HepG2 (cell line): ENCODE results near the gene IQCE. TPM values are rescaled to one million over a fixed set of nuclear protein-coding genes. Genes with fewer than 3 reads are reported as not detected.
A peak's percentile ranks its signal among the peaks of the same experiment; 100 is the strongest.

Experiments used
- ATF5 ChIP-seq: sonication (generic); formaldehyde crosslinking; IDR thresholded peaks from 2 replicates; pipeline ENCODE4 v1.4.0; 2020; ENCODE audit warnings: mild to moderate bottlenecking, low read depth, missing genetic modification reagents
- BORCS8-MEF2B ChIP-seq: sonication (generic); formaldehyde crosslinking; IDR thresholded peaks from 2 replicates; pipeline ENCODE4 v1.8.0; 2022; ENCODE audit warnings: mild to moderate bottlenecking, missing genetic modification reagents
- BRF2 ChIP-seq: sonication (generic); formaldehyde crosslinking; IDR thresholded peaks from 2 replicates; pipeline ENCODE4 v1.8.1; 2022; ENCODE audit warnings: mild to moderate bottlenecking, missing genetic modification reagents
- CBFB ChIP-seq: sonication (generic); formaldehyde crosslinking; IDR thresholded peaks from 2 replicates; pipeline ENCODE4 v1.4.0; 2020; ENCODE audit warnings: missing genetic modification reagents
- CHD4 ChIP-seq: fragments of 200-600 bp; sonication (generic); IDR thresholded peaks from 2 replicates; pipeline ENCODE4 v1.7.0; 2017; ENCODE audit warnings: mild to moderate bottlenecking, low read length, borderline replicate concordance
- E2F5 ChIP-seq: sonication (generic); formaldehyde crosslinking; conservative IDR thresholded peaks from 2 replicates; pipeline ENCODE4 v1.4.0; 2020; ENCODE audit warnings: missing genetic modification reagents
- EHMT2 ChIP-seq: fragments of 200-600 bp; sonication (generic); IDR thresholded peaks from 2 replicates; pipeline ENCODE4 v1.7.0; 2017; ENCODE audit warnings: antibody characterized with exemption, low read depth, low read length, borderline replicate concordance
- KDM4B ChIP-seq: sonication (generic); formaldehyde crosslinking; IDR thresholded peaks from 2 replicates; pipeline ENCODE4 v1.4.0; 2020; ENCODE audit warnings: missing genetic modification reagents
- NONO ChIP-seq, 2 experiments: fragments of 450-650 bp in 1 of 2; sonication (generic) in 1 of 2; formaldehyde crosslinking in 1 of 2; IDR thresholded peaks in 1 of 2; conservative IDR thresholded peaks in 1 of 2; 2 replicates each; pipeline versions ENCODE4 v1.6.1 to v1.8.0; 2017 to 2022; ENCODE audit warnings: mild to moderate bottlenecking in 1 of 2, missing genetic modification reagents in 1 of 2, moderate library complexity in 1 of 2
- NPAS2 ChIP-seq: sonication (generic); formaldehyde crosslinking; IDR thresholded peaks from 2 replicates; pipeline ENCODE4 v1.8.0; 2022; ENCODE audit warnings: mild to moderate bottlenecking, missing genetic modification reagents, borderline replicate concordance
- NR1H2 ChIP-seq: sonication (generic); formaldehyde crosslinking; IDR thresholded peaks from 2 replicates; pipeline ENCODE4 v1.8.1; 2022; ENCODE audit warnings: low read depth, missing genetic modification reagents, borderline replicate concordance
- SOX6 ChIP-seq, 2 experiments: fragments of 450-650 bp in 1 of 2; sonication (generic) in 1 of 2; formaldehyde crosslinking in 1 of 2; IDR thresholded peaks; 2 replicates each; pipeline versions ENCODE4 v1.4.0 to v1.6.1; 2017 to 2020; ENCODE audit warnings: antibody characterized with exemption in 1 of 2, mild to moderate bottlenecking in 1 of 2, missing genetic modification reagents in 1 of 2
- TEAD3 ChIP-seq: optimal IDR thresholded peaks from 2 replicates; pipeline ENCODE3; 2016; ENCODE audit warnings: borderline replicate concordance
- U2AF2 ChIP-seq: fragments of 200-400 bp; formaldehyde crosslinking; IDR thresholded peaks from 2 replicates; pipeline ENCODE4 v1.6.1; 2017; ENCODE audit warnings: low read depth, mild to moderate bottlenecking, low read length
- XBP1 ChIP-seq: sonication (generic); formaldehyde crosslinking; IDR thresholded peaks from 2 replicates; pipeline ENCODE4 v1.5.0; 2020; ENCODE audit warnings: missing genetic modification reagents
- ZFP1 ChIP-seq: IDR thresholded peaks from 2 replicates; pipeline ENCODE4 v1.6.1; 2016
- ZNF121 ChIP-seq: sonication (generic); formaldehyde crosslinking; IDR thresholded peaks from 2 replicates; pipeline ENCODE4 v1.5.0; 2020; ENCODE audit warnings: mild to moderate bottlenecking, missing genetic modification reagents
- ZNF34 ChIP-seq: sonication (generic); formaldehyde crosslinking; IDR thresholded peaks from 2 replicates; pipeline ENCODE4 v1.4.0; 2020; ENCODE audit warnings: mild to moderate bottlenecking, missing genetic modification reagents, borderline replicate concordance
- ZNF414 ChIP-seq: sonication (generic); formaldehyde crosslinking; IDR thresholded peaks from 2 replicates; pipeline ENCODE4 v1.5.0; 2020; ENCODE audit warnings: missing genetic modification reagents
- ZNF576 ChIP-seq: sonication (generic); formaldehyde crosslinking; IDR thresholded peaks from 2 replicates; pipeline ENCODE4 v1.4.0; 2020; ENCODE audit warnings: mild to moderate bottlenecking, missing genetic modification reagents
- ZNF672 ChIP-seq: sonication (generic); formaldehyde crosslinking; IDR thresholded peaks from 2 replicates; pipeline ENCODE4 v1.8.1; 2022; ENCODE audit warnings: missing genetic modification reagents
- ZNF782 ChIP-seq: sonication (generic); formaldehyde crosslinking; IDR thresholded peaks from 2 replicates; pipeline ENCODE4 v1.4.0; 2020; ENCODE audit warnings: missing genetic modification reagents, mild to moderate bottlenecking, borderline replicate concordance
- polyA plus RNA-seq, 8 experiments: library from polyadenylated mRNA; depleted of rRNA in 3 of 8; stranded (reverse) in 7 of 8; unstranded in 1 of 8; fragments of >200 nt; fragmentation: Illumina TruSeq in 4 of 8; extraction: Trizol in 4 of 8; gene quantifications; 2 replicates each; pipeline versions ENCODE4 v1.2.1 to v1.2.3, GENCODE V29; 2011 to 2016; ENCODE audit warnings: low read depth in 4 of 8, missing spikeins in 1 of 8, mixed read lengths in 1 of 8; ENCODE audit not compliant: insufficient read depth in 1 of 8
- total RNA-seq, 5 experiments: library from RNA; depleted of rRNA; stranded (reverse); fragments of >200 nt; fragmentation: Illumina TruSeq; extraction: Trizol; gene quantifications; 2 replicates each; pipeline ENCODE4 v1.2.3, GENCODE V29; 2016; ENCODE audit warnings: low read depth in 1 of 5

The IQCE gene
- total and polyA plus RNA-seq, 2 of the 13 experiments (the other 11 are each of a cell fraction or from before 2014, with no cell fraction given): 1.5 to 2.5 TPM

GRCh38 chr7:2641406-2642393 is 82.9 kb downstream of the IQCE start (continued):
- no peak for TF ChIP-seq NONO (IDR thresholded peaks at IDR 0.05)
- peak; percentile 68; the same call in 1 of the 2 replicates for TF ChIP-seq NONO (CRISPR knock-in tag; conservative IDR thresholded peaks at IDR 0.05)
- TF ChIP-seq BRF2 (CRISPR knock-in tag): no peak
- TF ChIP-seq ZNF672 (CRISPR knock-in tag): no peak
- TF ChIP-seq NR1H2 (CRISPR knock-in tag): no peak
- TF ChIP-seq XBP1: no peak
- no peak for TF ChIP-seq SOX6 (IDR thresholded peaks at IDR 0.05)
- peak; percentile 74 for TF ChIP-seq SOX6 (CRISPR knock-in tag; IDR thresholded peaks at IDR 0.05)
- no peak; the same call in 1 of the 2 replicates for TF ChIP-seq CBFB (CRISPR knock-in tag)
- TF ChIP-seq KDM4B: 0 out of 2 replicates have a peak, but pooled peaks have one; percentile 40
- TF ChIP-seq BORCS8-MEF2B: peak; percentile 55; the same call in 1 of the 2 replicates
- TF ChIP-seq U2AF2: no peak
- TF ChIP-seq NPAS2: no peak
- TF ChIP-seq ZNF414: no peak
- 0 out of 2 replicates have a peak, but pooled peaks have one; percentile 49 for TF ChIP-seq ZNF576 (CRISPR knock-in tag)
- TF ChIP-seq ZNF782: no peak
- no peak for TF ChIP-seq CHD4
- no peak for TF ChIP-seq ZNF34 (CRISPR knock-in tag)
- TF ChIP-seq ATF5 (CRISPR knock-in tag): no peak
- no peak for TF ChIP-seq E2F5
- TF ChIP-seq EHMT2: no peak
- peak; percentile 86 for TF ChIP-seq TEAD3 (CRISPR knock-in tag)
- peak; percentile 63 for TF ChIP-seq ZNF121 (CRISPR knock-in tag)
- no peak for TF ChIP-seq ZFP1 (CRISPR knock-in tag)
